Naive B cell (primary cell): ENCODE data around the gene SUGP1. TPM values are rescaled to one million over a fixed set of nuclear protein-coding genes. Genes with fewer than 3 reads are reported as not detected.

Source experiments
- ATAC-seq, 2 donors: fragments of 150-1000 bp; cut with Tn5 transposase; 2 replicates each; pipeline ENCODE4 v1.10.0; 2021; ENCODE audit warnings: low read depth in 2 of 2, mild to moderate bottlenecking in 2 of 2, moderate library complexity in 2 of 2
- DNase-seq: peaks from one replicate; pipeline ENCODE4 v3.0.0; 2022
- H3K27ac Mint-ChIP-seq, 6 donors: one replicate each; pipeline ENCODE4 v1.8.0; 2020 to 2022; ENCODE audit warnings: mild to moderate bottlenecking in 6 of 6, mixed read lengths in 6 of 6, moderate library complexity in 5 of 6, inconsistent platforms in 2 of 6
- H3K27me3 Mint-ChIP-seq, 3 donors: one replicate each; pipeline ENCODE4 v1.8.0; 2021 to 2022; ENCODE audit warnings: mixed read lengths in 3 of 3, mild to moderate bottlenecking in 1 of 3
- H3K36me3 Mint-ChIP-seq, 2 donors: one replicate each; pipeline ENCODE4 v1.8.0; 2020 to 2022; ENCODE audit warnings: mixed read lengths in 2 of 2, inconsistent platforms in 1 of 2, mild to moderate bottlenecking in 1 of 2
- H3K4me1 Mint-ChIP-seq, 3 donors: one replicate each; pipeline ENCODE4 v1.8.0; 2020 to 2022; ENCODE audit warnings: mixed read lengths in 3 of 3, inconsistent platforms in 1 of 3, mild to moderate bottlenecking in 1 of 3, moderate library complexity in 1 of 3
- H3K4me3 Mint-ChIP-seq, 8 donors: one replicate each; pipeline ENCODE4 v1.8.0; 2020 to 2022; ENCODE audit warnings: mild to moderate bottlenecking in 8 of 8, mixed read lengths in 8 of 8, moderate library complexity in 8 of 8, inconsistent platforms in 2 of 8
- H3K9me3 Mint-ChIP-seq, 7 donors: one replicate each; pipeline ENCODE4 v1.8.0; 2020 to 2022; ENCODE audit warnings: mixed read lengths in 7 of 7, mild to moderate bottlenecking in 5 of 7, inconsistent platforms in 2 of 7, moderate library complexity in 1 of 7
- polyA plus RNA-seq, 6 donors: library from polyadenylated mRNA; unstranded; fragments of 300-500 nt; fragmentation: Illumina TruSeq; gene quantifications; one replicate each; pipeline ENCODE4 v1.2.3, GENCODE V29; 2021; ENCODE audit warnings: low read depth in 6 of 6

Gene SUGP1
- polyA plus RNA-seq, 6 donors from 2014 or later = 22.8 to 45.7 (median 26.5) TPM

DNA sequence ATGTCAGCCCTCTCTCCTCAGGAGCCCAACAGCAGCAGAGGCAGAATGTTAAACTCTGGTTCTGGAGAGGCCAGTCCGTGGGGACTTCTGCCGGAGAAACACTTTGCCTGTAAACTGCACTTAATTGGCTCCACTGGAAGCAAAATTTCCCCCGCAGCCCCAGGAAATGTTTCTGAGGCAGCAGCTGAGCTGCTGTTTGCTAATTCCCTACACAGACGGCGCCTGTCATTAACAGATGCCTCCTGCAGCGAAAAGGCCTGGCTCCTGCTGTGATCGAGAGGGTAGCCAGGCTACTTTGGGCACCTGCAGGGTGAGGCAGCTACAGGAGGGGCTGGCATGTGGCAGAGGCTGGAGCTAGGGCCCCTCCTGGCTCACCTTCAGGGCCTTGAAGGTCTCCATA lies 42.0 kb downstream of the SUGP1 start:
- Mint-ChIP-seq H3K36me3 (peaks cover 15 to 22% of the 10 kb centered on the region in 2 donors), H3K27ac (no peak overlapping the region), H3K9me3 (no peaks in the 10 kb centered on the region), H3K4me1 (peaks cover 7 to 11% (median 9%) of the 10 kb centered on the region in 3 donors), H3K27me3 (peaks cover 0 to 15% (median 12%) of the 10 kb centered on the region in 3 donors), H3K4me3 (no peak overlapping the region)
- ATAC-seq (no peak), DNase-seq (no peak)

- Mint-ChIP-seq H3K27me3 (peaks cover 7 to 25% (median 23%) of the 10 kb centered on the region in 3 donors), H3K9me3 (no peaks in the 10 kb centered on the region), H3K27ac (no peak overlapping the region), H3K4me1 (peaks cover 8 to 15% (median 11%) of the 10 kb centered on the region in 3 donors), H3K36me3 (peaks cover 15 to 22% of the 10 kb centered on the region in 2 donors), H3K4me3 (peak overlapping the region in 1 of 8 donors; percentile 20)
- no peak for ATAC-seq
- DNase-seq = no peak
These were observed 43.5 kb downstream of the SUGP1 start for GRCh38 chr19:19276851-19277250.

GRCh38 chr19:19276386-19276785 lies 43.9 kb downstream of the SUGP1 start:
- peaks cover 15 to 22% of the 10 kb centered on the region in 2 donors for H3K36me3 Mint-ChIP-seq
- ATAC-seq = no peak
- peak overlapping the region in 1 of 6 donors; percentile 86 for H3K27ac Mint-ChIP-seq

DNA sequence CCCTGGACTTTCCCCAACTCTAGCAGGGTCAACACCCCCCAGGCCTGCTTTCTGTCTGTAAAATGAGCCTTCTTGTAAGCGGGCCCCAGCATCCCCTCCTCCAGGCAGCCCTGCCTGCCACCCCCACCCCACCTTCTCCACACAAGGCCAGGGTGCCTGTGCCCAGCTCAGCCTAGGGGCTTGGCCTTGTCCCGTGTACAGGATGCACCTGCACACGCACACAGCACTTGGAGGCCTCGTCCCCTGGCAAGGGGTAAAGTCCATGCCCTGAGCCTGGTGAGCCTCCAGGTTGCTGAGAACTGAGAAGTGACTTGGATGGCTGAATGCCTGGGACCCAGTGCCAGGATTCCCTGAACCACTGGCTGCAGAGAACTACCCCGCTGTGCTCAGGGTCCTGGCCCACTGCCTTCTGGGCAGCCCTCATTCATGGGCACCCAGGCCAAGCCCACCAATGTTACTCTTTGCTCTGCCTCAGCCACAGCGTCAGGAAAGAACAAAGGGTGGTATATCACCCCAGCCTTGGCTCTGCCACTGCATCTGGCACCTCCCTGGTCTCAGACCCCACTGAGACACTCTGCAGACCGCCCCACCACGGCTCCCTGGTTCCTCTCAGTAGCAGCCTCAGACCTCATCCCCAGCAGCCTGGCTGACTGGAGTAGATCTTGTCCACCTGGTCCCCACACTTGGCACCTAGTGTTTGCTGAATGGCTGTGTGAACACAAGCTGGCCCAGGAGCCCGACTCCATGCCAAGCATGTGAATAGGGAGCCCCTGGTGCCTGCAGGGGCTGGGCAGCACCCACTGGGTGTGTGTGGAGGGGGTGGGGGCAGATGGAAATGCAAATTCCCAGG lies 45.4 kb downstream of the SUGP1 start:
- DNase-seq (no peak), ATAC-seq (no peak)
- Mint-ChIP-seq H3K36me3 (peaks cover 12 to 16% of the 10 kb centered on the region in 2 donors), H3K27me3 (peaks cover 7 to 31% (median 30%) of the 10 kb centered on the region in 3 donors), H3K9me3 (no peaks in the 10 kb centered on the region), H3K27ac (peak overlapping the region in 1 of 6 donors; percentile 84), H3K4me3 (no peak overlapping the region), H3K4me1 (peaks cover 8 to 15% (median 11%) of the 10 kb centered on the region in 3 donors)

More at GRCh38 chr19:19276386-19276785, 43.9 kb downstream of the SUGP1 start:
- Mint-ChIP-seq H3K27me3 (peaks cover 7 to 30% (median 27%) of the 10 kb centered on the region in 3 donors), H3K4me3 (peak overlapping the region in 1 of 8 donors; percentile 20), H3K4me1 (peaks cover 8 to 15% (median 11%) of the 10 kb centered on the region in 3 donors), H3K9me3 (no peaks in the 10 kb centered on the region)
- DNase-seq = no peak

- H3K36me3 Mint-ChIP-seq = peaks cover 12 to 16% of the 10 kb centered on the region in 2 donors
- ATAC-seq (no peak), DNase-seq (no peak)
- H3K27me3 Mint-ChIP-seq = peaks cover 7 to 31% (median 30%) of the 10 kb centered on the region in 3 donors
- H3K9me3 Mint-ChIP-seq = no peaks in the 10 kb centered on the region
- peak overlapping the region in 1 of 6 donors; percentile 33 for H3K27ac Mint-ChIP-seq
- peaks cover 8 to 15% (median 11%) of the 10 kb centered on the region in 3 donors for H3K4me1 Mint-ChIP-seq
- no peak overlapping the region for H3K4me3 Mint-ChIP-seq
These were observed 46.2 kb downstream of the SUGP1 start for GRCh38 chr19:19274146-19274545.

GRCh38 chr19:19271828-19272599 lies 48.3 kb downstream of the SUGP1 start:
- no peak for DNase-seq
- peak overlapping the region in 2 of 8 donors; percentile 11 to 20 for H3K4me3 Mint-ChIP-seq
- peaks cover 4 to 9% of the 10 kb centered on the region in 2 donors for H3K36me3 Mint-ChIP-seq
- peaks cover 0 to 2% (median 0%) of the 10 kb centered on the region in 7 donors for H3K9me3 Mint-ChIP-seq
- H3K4me1 Mint-ChIP-seq = peaks cover 8 to 15% (median 11%) of the 10 kb centered on the region in 3 donors
- no peak for ATAC-seq
- H3K27me3 Mint-ChIP-seq = peaks cover 7 to 35% (median 30%) of the 10 kb centered on the region in 3 donors
- peak overlapping the region in 3 of 6 donors; percentile 64 to 86 (median 69) for H3K27ac Mint-ChIP-seq

- ATAC-seq = no peak
- Mint-ChIP-seq H3K4me3 (no peak overlapping the region), H3K27me3 (peaks cover 7 to 38% (median 30%) of the 10 kb centered on the region in 3 donors), H3K36me3 (peaks cover 0 to 9% of the 10 kb centered on the region in 2 donors), H3K27ac (no peak overlapping the region), H3K9me3 (peaks cover 0 to 2% (median 0%) of the 10 kb centered on the region in 7 donors), H3K4me1 (peaks cover 8 to 15% (median 11%) of the 10 kb centered on the region in 3 donors)
- DNase-seq = no peak
These were observed 49.3 kb downstream of the SUGP1 start for GRCh38 chr19:19270749-19271571.

GRCh38 chr19:19269952-19270694 lies 50.2 kb downstream of the SUGP1 start:
- H3K4me3 Mint-ChIP-seq = no peak overlapping the region
- DNase-seq (no peak), ATAC-seq (no peak)
- peaks cover 8 to 15% (median 11%) of the 10 kb centered on the region in 3 donors for H3K4me1 Mint-ChIP-seq
- peaks cover 0 to 9% of the 10 kb centered on the region in 2 donors for H3K36me3 Mint-ChIP-seq
- peaks cover 0 to 2% (median 0%) of the 10 kb centered on the region in 7 donors for H3K9me3 Mint-ChIP-seq
- peak overlapping the region in 1 of 6 donors; percentile 42 for H3K27ac Mint-ChIP-seq
- peaks cover 7 to 46% (median 30%) of the 10 kb centered on the region in 3 donors for H3K27me3 Mint-ChIP-seq

GRCh38 chr19:19268453-19269385 lies 51.6 kb downstream of the SUGP1 start:
- Mint-ChIP-seq H3K9me3 (peaks cover 0 to 2% (median 0%) of the 10 kb centered on the region in 7 donors), H3K27ac (no peak overlapping the region), H3K4me3 (no peak overlapping the region)

GRCh38 chr19:19267305-19267704 lies 53.0 kb downstream of the SUGP1 start:
- H3K27me3 Mint-ChIP-seq = peaks cover 7 to 34% (median 28%) of the 10 kb centered on the region in 3 donors
- H3K36me3 Mint-ChIP-seq = no peaks in the 10 kb centered on the region
- no peak for ATAC-seq
- no peak overlapping the region for H3K27ac Mint-ChIP-seq
- peaks cover 0 to 2% (median 0%) of the 10 kb centered on the region in 7 donors for H3K9me3 Mint-ChIP-seq
- H3K4me3 Mint-ChIP-seq = no peak overlapping the region
- DNase-seq = no peak
- H3K4me1 Mint-ChIP-seq = peaks cover 3 to 9% (median 3%) of the 10 kb centered on the region in 3 donors

More at GRCh38 chr19:19268453-19269385, 51.6 kb downstream of the SUGP1 start:
- peaks cover 5 to 9% (median 6%) of the 10 kb centered on the region in 3 donors for H3K4me1 Mint-ChIP-seq
- ATAC-seq (no peak), DNase-seq (no peak)
- peaks cover 7 to 40% (median 28%) of the 10 kb centered on the region in 3 donors for H3K27me3 Mint-ChIP-seq
- peaks cover 0 to 3% of the 10 kb centered on the region in 2 donors for H3K36me3 Mint-ChIP-seq

GRCh38 chr19:19263886-19264487 lies 56.3 kb downstream of the SUGP1 start:
- H3K4me1 Mint-ChIP-seq = peaks cover 9 to 21% (median 15%) of the 10 kb centered on the region in 3 donors
- no peak overlapping the region for H3K27ac Mint-ChIP-seq
- no peak overlapping the region for H3K4me3 Mint-ChIP-seq
- H3K27me3 Mint-ChIP-seq = peaks cover 23 to 50% (median 35%) of the 10 kb centered on the region in 3 donors
- no peak for DNase-seq
- H3K36me3 Mint-ChIP-seq = peaks cover 0 to 4% of the 10 kb centered on the region in 2 donors
- ATAC-seq = no peak
- H3K9me3 Mint-ChIP-seq = peaks cover 2 to 9% (median 5%) of the 10 kb centered on the region in 7 donors
